ENCODE measurements around the gene PGBD4. TPM values are rescaled to one million over a fixed set of nuclear protein-coding genes. Genes with fewer than 3 reads are reported as not detected.

PGBD4 gene
- 1.8 TPM for total RNA-seq
- long read RNA-seq, full-length matches to known transcripts: 1 of 1 reads
- long read RNA-seq, partial matches to known transcripts: 0 of 1 reads
- long read RNA-seq, other reads (novel, unspliced or antisense): 0 of 1 reads

DNA sequence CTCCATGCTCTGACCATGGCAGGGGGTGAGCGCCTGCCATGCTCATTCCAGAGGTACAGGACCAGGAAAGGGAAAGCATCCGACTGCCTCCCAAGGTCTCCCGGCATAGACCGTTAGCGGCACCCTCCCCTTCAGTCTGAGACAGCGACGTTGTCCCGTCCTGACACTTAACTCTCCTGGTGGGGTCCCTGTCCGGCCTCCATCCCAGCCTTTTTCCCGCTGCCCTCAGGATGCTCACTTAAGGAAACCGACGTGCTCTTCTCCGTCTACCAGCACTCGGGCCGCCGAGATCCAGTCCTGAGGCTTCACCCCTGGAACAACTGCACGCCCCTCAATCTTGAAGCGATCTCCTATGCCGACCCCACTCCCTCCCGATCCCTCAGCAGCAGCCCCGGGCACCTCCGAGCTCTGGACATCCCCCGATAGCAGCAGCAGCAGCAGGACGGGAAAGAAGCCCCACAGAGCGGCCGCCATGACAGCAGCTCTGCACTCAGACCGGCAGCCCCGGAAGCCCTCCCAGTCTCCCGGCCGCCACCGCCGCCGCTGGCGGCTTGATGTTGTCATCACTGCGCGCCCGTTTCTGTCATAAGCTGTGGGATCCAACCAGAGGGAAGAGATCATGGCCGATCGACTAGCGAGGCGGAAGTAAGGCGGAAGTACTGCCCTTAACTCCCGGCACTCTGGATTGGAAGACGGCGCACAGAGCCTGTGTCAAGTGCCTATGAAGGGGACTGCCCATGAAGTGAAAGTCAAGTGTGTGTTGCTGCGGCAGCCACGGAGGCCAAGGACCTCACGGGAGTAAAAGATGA, at the start of gene PGBD4, which contains the start of gene EMC7:
Gene PGBD4 (plus strand): TSS at position 718 of the 809 bp plus-strand sequence. CDS start 449 bp downstream, outside the sequence.
Gene EMC7 (minus strand): TSS at position 497 of the 809 bp plus-strand sequence. CDS start 23 bp downstream, at position 474.
- peak; percentile 99 for DNase-seq (ENCODE audit: missing footprints)
- intact Hi-C loops (cut with DNase I): loop anchor here (1.0 to 5.0 kb wide), 3 partner anchors 123 to 866 kb away; partner anchors contain the start of genes AQR and LPCAT4
- ATAC-seq: peak; percentile 100

DNA sequence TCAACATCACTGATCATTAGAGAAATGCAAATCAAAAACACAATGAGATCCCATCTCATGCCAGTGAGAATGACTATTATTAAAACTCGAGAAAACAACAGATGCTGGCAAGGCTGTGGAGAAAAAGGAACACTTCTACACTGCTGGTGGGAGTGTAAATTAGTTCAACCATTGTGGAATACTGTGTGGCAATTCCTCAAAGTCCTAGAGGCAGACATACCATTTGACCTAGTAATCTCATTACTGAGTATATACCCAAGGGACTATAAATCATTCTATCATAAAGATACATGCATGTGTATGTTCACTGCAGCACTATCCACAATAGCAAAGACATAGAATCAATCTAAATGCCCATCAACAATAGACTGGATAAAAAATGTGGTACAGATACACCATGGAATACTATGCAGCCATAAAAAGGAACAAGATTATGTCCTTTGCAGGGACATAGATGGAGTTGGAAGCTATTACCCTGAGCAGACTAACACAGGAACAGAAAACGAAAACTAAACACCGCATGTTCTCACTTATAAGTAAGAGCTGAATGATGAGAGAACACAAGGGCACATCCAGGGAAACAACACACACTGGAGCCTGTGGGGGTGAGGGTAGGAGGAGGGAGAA, 47.7 kb upstream of the PGBD4 start:
- intact Hi-C loops (cut with DNase I): no loop called here
- no peak for DNase-seq (ENCODE audit: missing footprints)
- ATAC-seq: no peak

- intact Hi-C loops (cut with DNase I): no loop called here
- DNase-seq (ENCODE audit: missing footprints): no peak
- no peak for ATAC-seq
Observed at GRCh38 chr15:34055868-34056595, 45.9 kb upstream of the PGBD4 start.

DNA sequence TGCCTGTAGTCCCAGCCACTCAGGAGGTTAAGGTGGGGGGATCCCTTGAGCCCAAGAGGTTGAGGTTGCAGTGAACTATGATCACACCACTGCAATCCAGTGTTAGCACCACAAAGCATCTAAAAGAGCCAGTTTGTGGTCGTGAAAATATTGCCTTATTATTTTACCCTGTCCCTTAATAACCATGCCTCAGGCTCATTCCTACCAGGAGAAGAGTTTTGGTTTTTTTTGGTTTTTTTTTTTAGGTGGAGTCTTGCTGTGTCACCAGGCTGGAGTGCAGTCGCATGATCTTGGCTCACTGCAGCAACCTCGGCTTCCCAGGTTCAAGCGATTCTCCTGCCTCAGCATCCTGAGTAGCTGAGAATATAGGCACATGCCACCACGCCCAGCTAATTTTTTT, 45.0 kb upstream of the PGBD4 start:
- DNase-seq (ENCODE audit: missing footprints) (no peak), ATAC-seq (no peak)
- intact Hi-C loops (cut with DNase I): no loop called here

DNA sequence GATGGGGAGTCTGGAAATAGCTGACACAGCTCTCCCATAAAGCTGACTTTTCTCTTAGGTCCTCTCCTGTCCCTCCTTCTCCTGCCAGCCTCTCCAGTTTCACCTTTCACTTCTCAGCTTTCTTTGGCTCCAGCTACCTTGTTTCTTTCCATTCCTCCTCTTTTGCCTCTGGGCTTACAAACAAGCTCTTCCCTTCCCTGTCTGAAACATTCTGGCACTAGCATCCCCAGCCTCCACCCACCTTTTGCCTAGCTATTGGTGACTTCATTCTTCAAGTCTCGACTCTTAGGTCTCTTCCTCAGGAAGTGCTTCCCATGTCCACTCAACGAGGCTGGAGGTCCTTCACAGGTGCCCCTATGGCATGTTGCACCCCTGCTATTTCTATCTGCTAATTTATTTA, 42.4 kb upstream of the PGBD4 start:
- DNase-seq (ENCODE audit: missing footprints): no peak
- intact Hi-C loops (cut with DNase I): no loop called here
- ATAC-seq: no peak

GRCh38 chr15:34059946-34060345, 41.9 kb upstream of the PGBD4 start:
- no peak for DNase-seq (ENCODE audit: missing footprints)
- intact Hi-C loops (cut with DNase I): loop anchor here (10.0 kb wide), 1 partner anchor 525 kb away; the partner anchor contains the start of gene GOLGA8B
- no peak for ATAC-seq

- intact Hi-C loops (cut with DNase I): loop anchor here (10.0 kb wide), 1 partner anchor 520 kb away; the partner anchor contains the start of gene GOLGA8B
- DNase-seq (ENCODE audit: missing footprints): no peak
- ATAC-seq: no peak
Observed at GRCh38 chr15:34064438-34064837, 37.4 kb upstream of the PGBD4 start.

DNA sequence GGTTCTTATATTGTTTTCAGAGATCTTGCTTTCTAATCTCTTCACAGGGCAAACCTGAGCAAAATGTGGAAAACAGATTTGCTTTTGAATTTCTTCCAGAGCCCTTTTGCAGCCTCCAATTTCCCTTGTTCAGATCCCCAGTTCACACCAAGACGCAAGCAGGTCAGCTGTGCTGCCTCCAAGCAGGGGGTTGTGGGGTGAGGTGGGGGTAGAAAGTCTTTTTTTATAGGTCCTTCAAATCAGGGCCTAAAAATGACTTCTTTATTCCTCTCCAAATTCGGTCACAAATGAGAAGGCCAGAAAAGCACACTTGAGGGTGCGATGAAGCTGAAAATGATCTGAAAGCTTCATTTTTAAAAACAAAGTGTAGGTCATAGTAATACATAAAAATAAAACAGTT, 36.6 kb upstream of the PGBD4 start:
- intact Hi-C loops (cut with DNase I): loop anchor here (10.0 kb wide), 1 partner anchor 520 kb away; the partner anchor contains the start of gene GOLGA8B
- ATAC-seq (no peak), DNase-seq (ENCODE audit: missing footprints) (no peak)

GRCh38 chr15:34065941-34066340, 35.9 kb upstream of the PGBD4 start:
- intact Hi-C loops (cut with DNase I): loop anchor here (10.0 kb wide), 1 partner anchor 519 kb away; the partner anchor contains the start of gene GOLGA8B
- no peak for DNase-seq (ENCODE audit: missing footprints)

GRCh38 chr15:34070003-34070402, 31.9 kb upstream of the PGBD4 start:
- ATAC-seq: no peak

More at GRCh38 chr15:34065941-34066340, 35.9 kb upstream of the PGBD4 start:
- ATAC-seq: no peak

DNA sequence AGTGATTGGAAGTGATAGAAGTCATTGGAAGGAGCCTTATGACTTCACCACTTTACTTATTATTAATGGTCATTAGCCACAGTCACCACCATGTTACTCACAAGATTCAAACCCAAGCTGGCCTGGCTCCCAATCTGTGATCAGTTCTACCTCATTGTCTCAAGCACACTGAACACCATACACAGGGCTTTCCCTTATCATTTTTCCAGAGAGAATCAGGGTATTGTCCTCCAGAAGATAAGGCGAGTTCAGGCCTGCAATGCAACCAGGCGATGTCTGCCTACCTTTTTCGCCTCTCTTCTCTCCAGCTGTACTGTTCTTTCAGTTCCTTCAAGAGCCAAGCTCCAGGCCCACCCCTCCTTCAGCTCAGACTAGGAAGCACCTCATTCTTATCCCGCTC, 25.1 kb upstream of the PGBD4 start:
- intact Hi-C loops (cut with DNase I): no loop called here
- ATAC-seq: no peak
- DNase-seq (ENCODE audit: missing footprints): no peak

More at GRCh38 chr15:34070003-34070402, 31.9 kb upstream of the PGBD4 start:
- no peak for DNase-seq (ENCODE audit: missing footprints)
- intact Hi-C loops (cut with DNase I): no loop called here

GRCh38 chr15:34078900-34079299, 23.0 kb upstream of the PGBD4 start:
- intact Hi-C loops (cut with DNase I): no loop called here
- DNase-seq (ENCODE audit: missing footprints) (no peak), ATAC-seq (no peak)

- no peak for DNase-seq (ENCODE audit: missing footprints)
- no peak for ATAC-seq
- intact Hi-C loops (cut with DNase I): no loop called here
Observed at GRCh38 chr15:34079904-34080303, 22.0 kb upstream of the PGBD4 start.

GRCh38 chr15:34084086-34084485, 17.8 kb upstream of the PGBD4 start:
- intact Hi-C loops (cut with DNase I): no loop called here
- ATAC-seq (no peak), DNase-seq (ENCODE audit: missing footprints) (no peak)

GRCh38 chr15:34085746-34086145, 16.1 kb upstream of the PGBD4 start:
- DNase-seq (ENCODE audit: missing footprints): no peak
- no peak for ATAC-seq
- intact Hi-C loops (cut with DNase I): no loop called here

GRCh38 chr15:34099914-34100313, 2.0 kb upstream of the PGBD4 start:
- DNase-seq (ENCODE audit: missing footprints) (no peak), ATAC-seq (no peak)
- intact Hi-C loops (cut with DNase I): loop anchor here (5.0 kb wide), 1 partner anchor 867 kb away; the partner anchor contains the start of gene AQR

DNA sequence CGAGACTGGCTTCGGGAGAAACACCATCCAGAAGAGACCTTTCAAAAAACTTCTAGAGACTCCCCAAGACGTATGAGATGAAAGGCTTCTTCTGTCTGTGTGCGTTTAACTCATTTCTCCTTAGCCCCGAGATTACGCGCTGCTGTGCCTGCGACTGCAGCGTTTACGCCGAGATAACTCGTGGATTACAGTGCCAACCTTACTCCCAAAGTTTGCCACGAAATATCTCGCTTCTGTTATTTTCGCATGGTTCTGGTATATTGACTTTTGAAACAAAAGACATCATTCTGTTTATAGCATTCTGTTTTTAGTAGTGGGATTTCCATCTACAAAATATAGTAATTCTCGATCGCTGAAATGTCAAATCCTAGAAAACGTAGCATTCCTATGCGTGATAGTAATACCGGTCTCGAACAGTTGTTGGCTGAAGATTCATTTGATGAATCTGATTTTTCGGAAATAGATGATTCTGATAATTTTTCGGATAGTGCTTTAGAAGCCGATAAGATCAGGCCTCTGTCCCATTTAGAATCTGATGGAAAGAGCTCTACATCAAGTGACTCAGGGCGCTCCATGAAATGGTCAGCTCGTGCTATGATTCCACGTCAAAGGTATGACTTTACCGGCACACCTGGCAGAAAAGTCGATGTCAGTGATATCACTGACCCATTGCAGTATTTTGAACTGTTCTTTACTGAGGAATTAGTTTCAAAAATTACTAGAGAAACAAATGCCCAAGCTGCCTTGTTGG, 467 bp downstream of the PGBD4 start:
- DNase-seq (ENCODE audit: missing footprints) (no peak), ATAC-seq (peak; percentile 33)
- intact Hi-C loops (cut with DNase I): loop anchor here (1.0 to 5.0 kb wide), 3 partner anchors 122 to 865 kb away; partner anchors contain the start of genes AQR and LPCAT4

DNA sequence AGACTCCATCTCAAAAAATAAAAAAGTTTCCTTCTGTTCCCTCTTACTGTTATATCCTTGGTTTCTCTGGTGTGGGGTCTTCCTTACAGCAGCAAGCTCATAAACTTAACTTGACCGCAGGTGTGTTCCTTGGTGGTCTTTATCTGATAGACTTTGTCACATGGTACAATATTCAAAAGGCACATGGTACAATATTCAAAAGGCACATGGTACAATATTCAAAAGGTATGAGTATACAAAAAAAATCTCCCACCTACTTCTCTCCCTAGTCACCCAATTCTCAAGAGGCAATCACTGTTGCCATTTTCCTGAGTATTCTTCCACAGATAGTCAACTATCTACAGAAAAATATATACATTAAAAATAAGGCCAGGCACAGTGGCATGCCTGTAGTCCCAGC, 4.5 kb downstream of the PGBD4 start:
- no peak for ATAC-seq
- no peak for DNase-seq (ENCODE audit: missing footprints)
- intact Hi-C loops (cut with DNase I): no loop called here
